ENCODE results near the gene SNX25. TPM values are rescaled to one million over a fixed set of nuclear protein-coding genes. Genes with fewer than 3 reads are reported as not detected.

The SNX25 gene
- total and polyA plus RNA-seq, 2 donors (not counting 1 experiment from before 2014, with no cell fraction given) = 11.1 to 32.9 TPM

DNA sequence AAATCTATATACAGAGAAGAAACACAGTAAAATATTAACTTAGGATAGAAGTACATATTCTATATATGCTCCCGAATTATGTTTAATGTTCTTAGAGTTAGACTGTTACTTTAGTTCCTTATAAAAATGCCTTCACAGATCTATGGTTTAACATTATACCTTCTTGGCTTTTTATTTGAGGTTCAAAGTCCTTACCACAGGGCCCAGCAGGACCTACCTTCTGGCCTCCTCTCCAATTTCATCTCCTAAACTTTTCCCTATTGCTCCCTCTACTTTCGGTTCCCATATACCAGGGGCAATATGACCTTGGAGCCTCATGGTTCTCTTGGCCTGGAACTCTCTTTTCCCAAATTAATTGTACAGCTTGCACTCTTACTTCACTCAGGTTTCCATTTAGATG lies 199.0 kb downstream of the SNX25 start:
- Histone ChIP-seq H3K9ac (ENCODE audit: insufficient read depth, low read length) (no peak overlapping the region), H3K27ac (ENCODE audit: insufficient read depth, low read length) (no peak overlapping the region), H3K36me3 (ENCODE audit: control insufficient read depth, insufficient read depth, low read length) (no peaks in the 10 kb centered on the region), H2AFZ (ENCODE audit: low read length) (no peak overlapping the region), H3K4me2 (ENCODE audit: extremely low read depth, insufficient read depth, low read length) (no peak overlapping the region), H3K9me3 (ENCODE audit: control insufficient read depth, insufficient read depth, low read depth, low read length) (no peaks in the 10 kb centered on the region), H3K79me2 (ENCODE audit: control insufficient read depth, insufficient read depth, low read length) (no peaks in the 10 kb centered on the region), H3K4me3 (replicated peaks in 1 of 4; ENCODE audit: control extremely low read depth in 1 of 4, insufficient read depth in 1 of 4, low read depth in 3 of 4, low read length in 4 of 4) (no peak overlapping the region), H4K20me1 (ENCODE audit: control insufficient read depth, extremely low read depth, insufficient read depth, low read length) (no peaks in the 10 kb centered on the region), H3K27me3 (ENCODE audit: control insufficient read depth, insufficient read depth, low read length) (no peaks in the 10 kb centered on the region), H3K4me1 (ENCODE audit: control insufficient read depth, extremely low read depth, insufficient read depth, low read length) (no peaks in the 10 kb centered on the region)
- TF ChIP-seq, protein P1, sequence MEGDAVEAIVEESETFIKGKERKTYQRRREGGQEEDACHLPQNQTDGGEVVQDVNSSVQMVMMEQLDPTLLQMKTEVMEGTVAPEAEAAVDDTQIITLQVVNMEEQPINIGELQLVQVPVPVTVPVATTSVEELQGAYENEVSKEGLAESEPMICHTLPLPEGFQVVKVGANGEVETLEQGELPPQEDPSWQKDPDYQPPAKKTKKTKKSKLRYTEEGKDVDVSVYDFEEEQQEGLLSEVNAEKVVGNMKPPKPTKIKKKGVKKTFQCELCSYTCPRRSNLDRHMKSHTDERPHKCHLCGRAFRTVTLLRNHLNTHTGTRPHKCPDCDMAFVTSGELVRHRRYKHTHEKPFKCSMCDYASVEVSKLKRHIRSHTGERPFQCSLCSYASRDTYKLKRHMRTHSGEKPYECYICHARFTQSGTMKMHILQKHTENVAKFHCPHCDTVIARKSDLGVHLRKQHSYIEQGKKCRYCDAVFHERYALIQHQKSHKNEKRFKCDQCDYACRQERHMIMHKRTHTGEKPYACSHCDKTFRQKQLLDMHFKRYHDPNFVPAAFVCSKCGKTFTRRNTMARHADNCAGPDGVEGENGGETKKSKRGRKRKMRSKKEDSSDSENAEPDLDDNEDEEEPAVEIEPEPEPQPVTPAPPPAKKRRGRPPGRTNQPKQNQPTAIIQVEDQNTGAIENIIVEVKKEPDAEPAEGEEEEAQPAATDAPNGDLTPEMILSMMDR (conservative IDR thresholded peaks at IDR 0.05 in 1 of 2, IDR thresholded peaks at IDR 0.05 in 1 of 2; ENCODE audit: low read depth in 1 of 2, low read length in 2 of 2) = no peak
- no peak for TF ChIP-seq EZH2 (IDR thresholded peaks at IDR 0.05; ENCODE audit: low read length, missing control alignments)
- DNase-seq (ENCODE audit: low read depth in 2 of 2) = no peak

DNA sequence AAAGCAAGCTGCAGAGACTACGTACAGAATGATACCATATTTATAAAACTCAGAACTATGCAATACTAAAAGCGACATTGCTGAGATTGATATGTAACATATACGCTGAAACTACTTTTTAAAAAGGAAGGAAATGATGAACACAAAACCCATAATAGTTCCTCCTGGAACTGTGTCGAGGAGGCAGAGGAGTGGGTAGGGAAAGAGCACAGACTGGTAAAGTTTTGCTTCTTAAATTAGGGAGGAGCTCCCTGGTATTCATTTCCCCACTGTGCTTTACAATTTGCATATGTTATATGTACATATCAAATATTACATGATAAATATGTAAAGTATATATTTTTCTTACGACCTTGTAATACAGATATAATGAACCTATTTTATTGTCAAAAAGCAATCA lies 202.5 kb downstream of the SNX25 start:
- Histone ChIP-seq H2AFZ (ENCODE audit: low read length) (no peak overlapping the region), H3K27me3 (ENCODE audit: control insufficient read depth, insufficient read depth, low read length) (no peaks in the 10 kb centered on the region), H3K27ac (ENCODE audit: insufficient read depth, low read length) (no peak overlapping the region), H3K4me1 (ENCODE audit: control insufficient read depth, extremely low read depth, insufficient read depth, low read length) (no peaks in the 10 kb centered on the region), H3K4me2 (ENCODE audit: extremely low read depth, insufficient read depth, low read length) (no peak overlapping the region), H3K36me3 (ENCODE audit: control insufficient read depth, insufficient read depth, low read length) (no peaks in the 10 kb centered on the region), H4K20me1 (ENCODE audit: control insufficient read depth, extremely low read depth, insufficient read depth, low read length) (no peaks in the 10 kb centered on the region), H3K9ac (ENCODE audit: insufficient read depth, low read length) (no peak overlapping the region), H3K4me3 (replicated peaks in 1 of 4; ENCODE audit: control extremely low read depth in 1 of 4, insufficient read depth in 1 of 4, low read depth in 3 of 4, low read length in 4 of 4) (no peak overlapping the region), H3K79me2 (ENCODE audit: control insufficient read depth, insufficient read depth, low read length) (no peaks in the 10 kb centered on the region), H3K9me3 (ENCODE audit: control insufficient read depth, insufficient read depth, low read depth, low read length) (no peaks in the 10 kb centered on the region)
- DNase-seq (ENCODE audit: low read depth in 2 of 2) = no peak
- no peak for TF ChIP-seq EZH2 (IDR thresholded peaks at IDR 0.05; ENCODE audit: low read length, missing control alignments)
- TF ChIP-seq, protein P1 (conservative IDR thresholded peaks at IDR 0.05 in 1 of 2, IDR thresholded peaks at IDR 0.05 in 1 of 2; ENCODE audit: low read depth in 1 of 2, low read length in 2 of 2) = no peak

DNA sequence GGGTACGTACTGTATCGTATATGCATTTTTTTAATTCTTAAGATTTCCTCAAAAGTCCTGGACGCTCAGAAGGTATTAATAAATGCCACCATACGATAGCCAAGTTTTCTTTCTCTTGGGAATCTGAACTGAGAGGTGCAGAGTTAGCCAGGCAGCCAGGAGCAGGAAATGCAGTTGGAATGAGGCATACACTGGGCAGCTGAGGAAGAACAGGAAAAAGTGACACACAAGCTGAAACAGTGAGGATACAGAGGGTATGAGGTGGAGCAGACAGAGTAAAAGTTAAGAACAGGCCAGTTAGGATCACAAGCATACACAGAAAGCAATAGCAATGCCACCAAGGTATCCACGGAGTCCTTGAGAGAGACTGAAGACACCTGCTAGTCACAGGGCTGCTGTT lies 203.0 kb downstream of the SNX25 start:
- H3K27ac ChIP-seq (ENCODE audit: insufficient read depth, low read length) = no peak overlapping the region
- no peaks in the 10 kb centered on the region for H3K36me3 ChIP-seq (ENCODE audit: control insufficient read depth, insufficient read depth, low read length)

More for the DNA sequence above, 203.0 kb downstream of the SNX25 start:
- no peaks in the 10 kb centered on the region for H3K27me3 ChIP-seq (ENCODE audit: control insufficient read depth, insufficient read depth, low read length)
- H3K4me2 ChIP-seq (ENCODE audit: extremely low read depth, insufficient read depth, low read length) = no peak overlapping the region
- no peak overlapping the region for H3K4me3 ChIP-seq (replicated peaks in 1 of 4; ENCODE audit: control extremely low read depth in 1 of 4, insufficient read depth in 1 of 4, low read depth in 3 of 4, low read length in 4 of 4)
- no peaks in the 10 kb centered on the region for H3K4me1 ChIP-seq (ENCODE audit: control insufficient read depth, extremely low read depth, insufficient read depth, low read length)
- no peak overlapping the region for H2AFZ ChIP-seq (ENCODE audit: low read length)
- H3K79me2 ChIP-seq (ENCODE audit: control insufficient read depth, insufficient read depth, low read length) = no peaks in the 10 kb centered on the region
- TF ChIP-seq, protein P1 (conservative IDR thresholded peaks at IDR 0.05 in 1 of 2, IDR thresholded peaks at IDR 0.05 in 1 of 2; ENCODE audit: low read depth in 1 of 2, low read length in 2 of 2) = no peak
- TF ChIP-seq EZH2 (IDR thresholded peaks at IDR 0.05; ENCODE audit: low read length, missing control alignments) = no peak
- no peak for DNase-seq (ENCODE audit: low read depth in 2 of 2)
- H3K9me3 ChIP-seq (ENCODE audit: control insufficient read depth, insufficient read depth, low read depth, low read length) = no peaks in the 10 kb centered on the region
- H4K20me1 ChIP-seq (ENCODE audit: control insufficient read depth, extremely low read depth, insufficient read depth, low read length) = no peaks in the 10 kb centered on the region
- no peak overlapping the region for H3K9ac ChIP-seq (ENCODE audit: insufficient read depth, low read length)

Other genes with a start within 250 kb of the SNX25 start
- gene HELT, start 191.1 kb upstream of the SNX25 start, total RNA-seq = not detected in 2 replicates
- gene HELT, start 191.1 kb upstream of the SNX25 start, polyA plus RNA-seq = not detected in 2 replicates
- 9.0 and 11.4 TPM in 2 replicates for gene SLC25A4, start 66.3 kb upstream of the SNX25 start, total RNA-seq
- 14.6 and 18.1 TPM in 2 replicates for gene SLC25A4, start 66.3 kb upstream of the SNX25 start, polyA plus RNA-seq
- 39.3 and 42.1 TPM in 2 replicates for gene CFAP97, start 5.6 kb upstream of the SNX25 start, total RNA-seq
- gene CFAP97, start 5.6 kb upstream of the SNX25 start, polyA plus RNA-seq = 41.7 and 50.8 TPM in 2 replicates
- 0.51 and 0.66 TPM in 2 replicates for gene LRP2BP, start 186.3 kb downstream of the SNX25 start, total RNA-seq
- gene LRP2BP, start 186.3 kb downstream of the SNX25 start, polyA plus RNA-seq = 0.03 and 0.05 TPM in 2 replicates
- gene ANKRD37, start 187.2 kb downstream of the SNX25 start, total RNA-seq = 3.3 and 6.2 TPM in 2 replicates
- 1.7 and 3.6 TPM in 2 replicates for gene ANKRD37, start 187.2 kb downstream of the SNX25 start, polyA plus RNA-seq
- gene UFSP2, start 216.4 kb downstream of the SNX25 start, total RNA-seq = 43.1 and 50.3 TPM in 2 replicates
- 33.1 and 43.2 TPM in 2 replicates for gene UFSP2, start 216.4 kb downstream of the SNX25 start, polyA plus RNA-seq